G401.6 (cell line): ENCODE data around the gene HRH3.

ENCODE experiments used
- FAIRE-seq: peaks from 2 replicates; lab custom pipeline; 2012; peaks lifted over from hg19 to GRCh38; lab: Jason Lieb, UNC

The HRH3 gene

DNA sequence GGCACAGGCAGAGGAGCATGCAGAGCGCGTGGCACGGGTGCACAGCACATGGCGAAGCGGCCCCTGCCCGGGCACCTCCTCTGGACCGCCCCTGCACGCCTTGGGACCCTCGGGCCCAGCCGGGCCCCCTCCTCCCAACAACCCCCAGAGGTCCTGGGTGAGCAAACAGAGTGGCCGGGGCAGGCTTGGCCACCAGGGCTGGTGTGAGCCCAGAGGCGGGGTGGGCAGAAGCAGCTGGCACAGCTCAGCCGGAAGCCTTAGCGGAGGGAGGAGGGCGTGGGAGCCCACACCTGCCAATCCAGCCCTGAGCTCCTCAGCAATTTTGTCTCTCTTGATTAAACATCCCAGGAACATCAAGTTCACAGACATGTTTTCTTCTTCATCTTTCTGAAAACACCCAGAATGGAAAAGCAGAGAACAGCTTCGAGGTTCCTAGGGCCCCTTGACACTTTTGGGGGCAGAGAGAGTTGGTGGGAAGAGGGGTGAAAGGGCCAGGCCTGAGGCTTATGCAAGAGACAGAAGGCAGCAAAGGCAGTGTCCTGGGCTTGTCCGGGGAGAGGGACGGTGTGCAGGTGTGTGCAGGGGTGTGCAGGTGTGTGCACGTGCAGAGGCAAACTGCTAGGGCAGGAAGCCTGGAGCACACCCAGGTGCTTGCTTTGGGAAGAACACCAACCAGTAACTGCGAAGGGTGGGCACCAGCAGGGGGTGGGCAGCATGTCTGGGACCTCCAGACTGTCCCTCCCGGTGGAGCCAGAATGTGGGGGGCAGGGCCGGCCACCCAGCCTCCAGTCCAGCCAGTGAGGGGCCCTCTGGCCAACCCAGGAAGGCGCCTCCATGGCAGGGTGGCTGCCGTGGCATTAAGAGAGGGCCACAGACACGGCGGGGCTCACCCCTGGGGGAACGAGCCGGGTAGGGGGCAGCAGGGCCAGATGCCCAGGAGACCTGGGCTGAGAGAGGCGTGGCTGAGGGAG lies 4.8 kb downstream of the HRH3 start:
- FAIRE-seq: no peak

DNA sequence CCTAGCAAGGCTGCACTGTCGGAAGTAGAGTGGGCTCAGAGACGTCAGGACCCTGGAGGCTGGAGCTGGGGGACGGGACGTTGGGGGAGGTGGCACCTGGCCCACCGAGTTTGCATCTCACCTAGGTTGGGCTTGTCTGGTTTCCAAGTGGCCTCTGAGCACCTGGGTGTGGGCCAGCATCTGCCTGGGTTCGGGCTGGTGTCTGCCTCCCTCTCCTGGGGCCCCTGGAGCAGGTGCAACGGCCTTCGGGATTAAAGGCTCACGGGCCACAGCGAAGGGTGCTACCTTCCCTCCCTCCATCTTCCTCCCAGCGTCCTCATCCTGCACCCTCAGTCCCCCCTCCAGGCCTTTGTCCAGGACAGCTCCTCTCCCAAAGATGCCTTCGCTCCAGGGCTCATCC lies 6.0 kb downstream of the HRH3 start:
- FAIRE-seq: no peak

DNA sequence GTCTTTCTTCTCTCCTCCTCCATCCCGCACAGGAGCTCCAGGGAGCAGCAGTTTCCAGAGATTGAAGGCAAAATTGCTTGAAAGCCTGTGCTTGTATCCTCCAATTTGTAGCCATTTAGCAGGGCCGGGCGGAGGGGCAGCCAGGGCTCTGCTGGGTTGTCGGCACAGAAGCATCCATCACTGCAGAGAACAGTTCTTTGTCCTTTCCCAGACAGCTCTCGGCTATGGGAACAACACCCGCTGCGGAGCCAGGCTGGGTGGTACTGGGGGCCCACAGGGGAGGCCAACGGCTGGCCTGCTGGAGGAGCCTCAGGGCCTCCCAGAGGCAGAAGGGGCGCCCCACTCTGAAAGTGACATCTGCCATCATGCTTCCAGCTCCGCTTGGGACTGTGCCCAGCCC lies 7.8 kb downstream of the HRH3 start:
- no peak for FAIRE-seq

DNA sequence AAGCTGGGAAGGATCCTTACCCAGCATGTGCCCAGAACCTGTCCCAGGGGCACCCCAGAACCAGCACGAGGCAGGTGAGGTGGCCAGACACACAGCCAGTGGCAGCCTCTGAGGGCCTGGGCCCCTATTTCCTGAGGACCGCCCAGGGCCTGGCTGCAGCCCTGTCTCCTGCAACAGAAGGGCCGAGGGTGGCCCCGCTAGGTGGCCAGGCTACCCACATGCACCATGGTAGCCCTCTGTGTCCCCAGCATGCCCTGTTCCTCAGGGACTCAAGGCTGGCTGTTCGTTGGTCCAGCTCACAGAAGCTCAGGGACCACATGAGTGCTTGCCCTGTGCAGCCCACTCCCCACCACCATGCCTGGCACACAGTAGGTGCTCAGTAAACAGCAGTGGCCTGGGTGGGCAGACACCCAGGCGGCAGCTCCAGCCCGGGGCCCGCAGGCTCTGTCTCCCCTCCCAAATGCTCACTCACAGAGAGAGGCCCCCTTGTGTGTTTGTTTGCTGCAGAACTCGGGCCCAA lies 8.2 kb downstream of the HRH3 start:
- no peak for FAIRE-seq

DNA sequence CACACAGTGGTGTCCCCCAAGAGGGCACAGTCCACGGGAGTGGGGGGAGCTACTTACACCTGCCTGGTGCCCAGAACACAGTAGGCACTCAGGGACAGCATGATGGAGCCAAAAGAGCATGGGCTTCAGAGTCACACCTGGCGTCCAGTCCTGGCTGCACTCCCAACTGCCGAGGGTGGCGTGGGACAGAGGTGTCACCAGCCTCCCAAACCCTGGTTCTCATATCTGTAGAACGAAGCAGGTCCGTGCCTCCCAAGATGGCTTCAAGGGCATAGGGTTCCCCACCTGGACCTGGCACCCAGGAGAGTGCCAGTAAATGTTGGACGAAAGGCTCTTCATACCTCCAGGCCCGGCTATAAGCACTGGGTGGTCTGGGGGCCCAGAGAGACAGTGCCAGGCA lies 8.9 kb downstream of the HRH3 start:
- no peak for FAIRE-seq

DNA sequence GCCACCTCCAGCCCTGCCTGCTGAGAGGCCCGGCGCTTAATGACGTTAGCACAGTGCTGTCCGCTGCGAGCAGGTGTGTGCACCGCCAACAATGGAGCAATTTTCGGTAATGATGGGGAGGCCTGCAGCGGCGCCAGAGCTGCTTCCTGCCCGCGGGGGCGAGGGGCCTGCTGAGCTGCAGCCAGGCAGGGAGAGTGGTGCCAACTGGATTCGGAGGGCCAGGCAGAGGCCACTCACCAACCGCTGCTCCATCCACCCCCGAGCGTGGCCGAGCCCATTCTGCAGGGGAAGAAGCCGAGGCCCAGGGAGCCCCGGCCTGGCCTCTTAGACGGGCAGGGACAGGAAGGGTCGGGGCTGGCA lies 9.6 kb downstream of the HRH3 start:
- no peak for FAIRE-seq

DNA sequence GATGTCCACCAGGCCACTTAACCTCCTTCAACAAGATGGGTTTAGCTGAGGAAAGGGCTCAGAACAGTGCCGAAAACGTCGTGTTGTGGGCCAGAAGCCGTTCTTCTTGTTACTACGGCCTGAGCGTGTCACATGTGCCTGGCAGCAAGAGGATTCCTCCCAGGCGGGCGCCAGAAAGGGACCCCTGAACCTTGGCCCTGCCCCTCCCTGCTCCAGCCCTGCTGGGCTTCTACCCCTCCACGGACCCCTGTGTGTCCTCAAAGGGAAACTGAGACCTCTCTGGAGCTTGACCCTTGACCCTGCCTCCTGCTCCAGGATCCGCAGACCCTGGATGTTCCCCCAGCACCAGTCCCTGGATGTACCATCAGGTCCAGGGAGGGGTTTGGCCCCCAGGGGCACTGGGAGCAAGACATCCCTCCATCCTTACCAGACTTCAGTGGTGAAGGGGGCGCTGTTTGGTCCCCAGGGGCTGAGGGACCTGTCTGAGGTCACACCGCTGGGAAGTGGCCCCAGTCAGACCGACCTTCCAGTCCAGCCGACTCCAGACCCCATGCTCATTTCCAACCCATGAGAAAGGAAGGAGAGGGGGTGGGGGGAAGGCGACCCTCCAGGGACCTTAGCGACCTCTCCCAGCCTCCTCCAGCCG lies 10.1 kb downstream of the HRH3 start:
- no peak for FAIRE-seq

DNA sequence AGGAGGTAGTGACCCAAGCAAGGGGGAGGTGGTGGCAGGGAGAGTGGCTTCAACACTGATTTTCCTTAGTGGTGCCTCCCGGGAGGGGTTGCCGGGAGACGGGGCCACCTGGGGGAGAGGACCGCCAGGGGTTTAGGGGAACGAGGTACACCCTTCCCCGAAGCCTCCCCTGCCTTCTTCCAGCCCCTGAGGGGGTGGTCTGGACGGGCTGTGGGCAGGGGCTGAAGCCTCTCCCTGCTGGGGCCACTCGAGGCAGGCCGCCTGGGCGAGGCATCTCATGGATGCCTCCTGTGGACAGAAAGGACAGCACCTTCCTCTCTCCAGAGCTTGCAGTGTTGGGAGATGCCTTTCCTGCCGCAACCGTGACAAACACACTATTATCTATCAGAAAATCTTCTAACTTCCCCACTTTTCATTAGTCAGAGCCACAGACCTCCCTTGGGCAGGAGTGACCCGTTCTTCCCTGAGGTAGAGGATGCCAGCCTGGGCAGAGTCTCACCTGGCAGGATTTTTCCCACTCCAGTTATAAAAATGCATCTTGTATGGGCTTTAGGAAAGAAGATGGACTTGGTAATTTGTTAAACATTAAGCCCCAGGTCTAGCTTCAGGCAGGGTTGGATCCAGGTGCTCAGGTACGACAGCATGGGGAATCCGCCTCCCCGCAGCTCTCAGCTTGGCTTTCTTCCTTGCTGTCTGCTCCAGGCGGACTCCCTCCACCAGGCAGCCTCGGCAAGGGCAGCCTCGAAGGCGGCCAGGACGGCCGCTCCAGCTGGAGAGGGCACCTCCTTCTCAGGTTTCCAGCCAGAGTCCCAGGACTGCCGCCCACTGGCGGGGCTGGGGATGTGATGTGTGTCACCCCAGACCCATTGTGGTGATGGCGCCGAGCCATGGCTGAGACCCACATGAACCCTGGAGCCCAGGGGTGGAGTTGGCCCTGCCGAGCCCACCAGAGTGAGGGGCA lies 11.0 kb downstream of the HRH3 start:
- no peak for FAIRE-seq

DNA sequence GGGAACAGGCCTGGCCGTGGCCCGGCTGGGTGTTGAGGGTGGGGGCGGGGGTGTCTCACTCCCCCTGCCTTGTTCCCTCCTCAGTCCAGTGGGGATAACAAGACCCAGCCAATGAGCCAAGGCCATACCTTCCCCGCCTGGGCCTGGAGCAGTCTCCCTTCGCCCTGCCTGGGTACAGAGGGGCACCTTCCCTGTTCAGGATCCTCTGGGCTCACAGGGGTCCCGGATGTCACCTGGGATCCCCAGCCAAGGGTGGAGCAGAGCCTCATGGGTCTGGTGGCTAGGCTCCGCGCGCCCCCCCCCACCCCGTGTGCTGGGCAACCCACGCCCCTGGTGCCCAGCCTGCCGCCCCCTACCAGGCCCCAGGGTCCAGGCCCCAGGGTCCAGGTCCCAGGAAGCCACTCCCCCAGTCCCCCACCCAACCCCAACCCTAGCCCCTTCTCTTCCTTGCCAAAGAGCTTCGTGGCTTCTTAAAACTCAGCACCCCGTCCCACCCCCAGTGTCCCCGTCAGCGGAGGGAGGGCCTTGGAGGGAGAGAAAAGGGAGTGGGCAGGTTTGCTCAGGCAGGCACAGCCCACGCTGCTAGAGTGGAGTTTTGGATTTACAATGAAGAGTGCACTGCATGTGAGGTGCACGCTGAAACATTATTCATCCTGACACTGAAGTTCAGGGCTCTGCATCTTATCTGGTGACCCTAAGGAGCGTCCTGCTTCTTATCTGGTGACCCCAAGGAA lies 11.8 kb downstream of the HRH3 start:
- no peak for FAIRE-seq

DNA sequence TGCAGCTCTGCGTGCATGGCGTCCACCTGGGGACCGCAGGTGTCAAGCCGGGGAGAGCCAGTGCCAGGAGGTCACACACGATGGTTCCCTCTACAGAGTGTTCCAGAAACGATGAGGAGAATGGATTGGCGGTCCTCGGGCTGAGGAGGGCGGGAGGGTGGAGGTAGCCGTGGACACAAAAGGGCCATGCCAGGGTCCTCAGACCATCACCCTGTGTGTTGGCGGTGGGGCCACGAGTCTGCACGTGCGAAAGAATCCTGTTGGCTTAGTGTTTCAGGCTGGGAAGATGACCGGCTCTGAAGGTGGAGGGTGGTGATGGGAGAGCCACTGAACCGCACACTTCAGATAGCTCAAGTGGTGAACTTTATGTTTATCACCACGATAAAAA lies 13.7 kb downstream of the HRH3 start:
- FAIRE-seq: no peak

DNA sequence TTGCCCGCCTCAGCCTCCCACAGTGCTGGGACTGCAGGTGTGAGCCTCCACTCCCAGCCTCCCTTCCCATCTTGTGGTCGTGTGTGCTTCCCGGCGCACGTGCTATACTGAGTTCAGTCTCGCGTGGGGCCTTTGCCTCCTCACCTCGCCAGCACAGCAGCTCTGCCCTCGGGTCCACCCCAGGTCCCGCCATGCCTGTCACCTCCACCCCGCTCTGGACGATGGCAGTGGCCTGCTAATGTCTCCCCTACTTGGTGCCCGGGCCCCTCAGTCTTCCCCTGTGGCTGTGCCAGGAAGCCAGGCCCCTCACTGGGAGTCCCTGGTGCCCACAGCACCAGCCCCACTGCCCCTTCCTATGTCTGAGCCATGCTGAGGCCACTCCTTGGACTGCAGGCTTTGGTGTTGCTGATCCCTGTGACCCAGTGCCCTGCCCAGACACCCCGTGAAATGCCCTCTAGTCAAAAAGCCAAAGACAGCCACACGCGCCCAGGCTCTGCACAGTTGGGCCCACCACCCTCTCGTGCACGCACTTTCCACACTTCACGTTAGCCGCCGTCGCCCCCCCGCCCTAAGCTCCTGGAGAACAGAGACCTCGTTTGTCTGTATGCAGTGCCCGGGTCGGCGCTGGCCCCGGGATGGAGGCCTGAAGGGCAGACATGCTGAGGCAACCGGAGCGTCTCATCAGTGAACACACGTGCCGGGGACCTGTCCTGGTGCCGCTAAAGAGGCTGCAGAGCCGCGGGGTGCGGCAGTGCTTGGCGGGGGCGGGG lies 14.3 kb downstream of the HRH3 start:
- no peak for FAIRE-seq

DNA sequence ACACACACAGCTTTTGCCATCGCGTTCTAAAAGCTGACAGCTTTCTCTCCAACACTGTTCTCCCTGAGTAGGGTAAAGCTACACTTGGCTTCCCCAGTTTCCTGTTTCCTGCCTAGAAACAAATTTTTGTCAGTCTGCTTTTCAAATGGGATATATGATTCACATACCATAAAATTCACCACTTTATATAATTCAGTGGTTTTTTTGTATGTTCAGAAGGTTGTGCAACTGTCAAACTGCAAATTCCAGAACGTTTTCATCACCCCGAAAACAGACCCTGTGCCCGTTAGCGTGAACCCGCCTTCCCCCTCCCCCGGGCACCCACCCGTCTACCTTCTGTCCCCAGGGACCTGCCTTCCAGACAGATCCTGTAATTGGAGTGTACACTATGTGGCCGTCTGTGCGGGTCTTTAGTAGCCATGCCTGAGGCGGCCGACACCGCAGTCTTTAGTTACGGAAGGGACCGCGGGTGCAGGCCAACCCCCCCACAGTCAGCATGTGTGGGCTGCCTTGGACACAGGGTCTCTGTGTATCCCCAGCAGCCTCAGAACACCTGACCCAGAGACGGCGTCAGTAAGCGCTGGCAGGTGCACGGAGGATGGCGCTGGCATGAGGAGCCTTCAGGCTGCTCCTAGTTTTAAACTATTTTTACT lies 16.6 kb downstream of the HRH3 start:
- no peak for FAIRE-seq

DNA sequence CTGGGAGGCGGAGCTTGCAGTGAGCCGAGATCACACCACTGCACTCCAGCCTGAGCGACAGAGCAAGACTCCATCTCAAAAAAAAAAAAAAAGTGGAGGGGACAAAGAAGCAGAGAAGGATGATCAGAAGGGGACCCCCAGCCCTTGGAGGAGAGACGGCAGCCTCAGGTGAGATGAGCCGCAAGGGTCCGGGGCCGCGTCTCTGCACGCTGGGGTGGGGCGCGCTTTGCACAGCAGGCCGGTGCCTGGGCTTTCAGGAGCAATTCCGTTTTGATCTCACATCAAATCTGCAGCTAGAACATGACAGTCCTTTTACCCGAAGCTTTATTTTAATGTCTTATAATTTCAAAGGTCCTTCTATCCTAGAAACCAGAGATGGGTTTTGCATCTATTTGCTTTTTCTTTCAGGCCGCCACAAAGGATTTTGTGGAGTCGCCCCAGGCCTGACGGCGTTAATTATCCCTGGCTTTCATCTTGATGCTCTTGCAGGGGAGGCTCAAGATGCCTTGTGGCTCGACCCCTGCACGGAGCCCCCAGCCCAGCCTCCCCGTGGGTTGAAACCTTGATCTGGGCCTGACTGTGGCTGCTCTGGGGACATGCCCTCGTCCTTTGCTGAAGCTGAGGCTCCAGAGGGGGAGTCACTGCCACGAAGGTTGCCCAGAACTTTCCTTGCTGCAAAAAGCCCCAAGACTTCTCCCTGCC lies 17.3 kb downstream of the HRH3 start:
- no peak for FAIRE-seq

DNA sequence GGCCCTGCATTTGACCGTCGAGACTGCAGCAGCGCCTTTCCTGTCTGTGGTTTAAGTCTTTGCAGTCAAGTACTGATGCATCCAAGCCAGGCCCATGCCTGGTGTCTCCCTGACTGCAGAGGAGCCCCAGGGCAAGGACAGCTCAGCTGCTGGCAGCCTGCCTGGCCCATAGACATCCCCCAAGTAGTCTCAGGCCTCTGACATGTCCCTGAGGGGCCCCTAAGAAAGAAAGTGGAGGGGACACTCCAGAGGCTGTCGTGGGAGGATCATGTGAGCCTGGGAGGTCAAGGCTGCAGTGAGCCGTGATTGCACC lies 18.0 kb downstream of the HRH3 start:
- FAIRE-seq: no peak

DNA sequence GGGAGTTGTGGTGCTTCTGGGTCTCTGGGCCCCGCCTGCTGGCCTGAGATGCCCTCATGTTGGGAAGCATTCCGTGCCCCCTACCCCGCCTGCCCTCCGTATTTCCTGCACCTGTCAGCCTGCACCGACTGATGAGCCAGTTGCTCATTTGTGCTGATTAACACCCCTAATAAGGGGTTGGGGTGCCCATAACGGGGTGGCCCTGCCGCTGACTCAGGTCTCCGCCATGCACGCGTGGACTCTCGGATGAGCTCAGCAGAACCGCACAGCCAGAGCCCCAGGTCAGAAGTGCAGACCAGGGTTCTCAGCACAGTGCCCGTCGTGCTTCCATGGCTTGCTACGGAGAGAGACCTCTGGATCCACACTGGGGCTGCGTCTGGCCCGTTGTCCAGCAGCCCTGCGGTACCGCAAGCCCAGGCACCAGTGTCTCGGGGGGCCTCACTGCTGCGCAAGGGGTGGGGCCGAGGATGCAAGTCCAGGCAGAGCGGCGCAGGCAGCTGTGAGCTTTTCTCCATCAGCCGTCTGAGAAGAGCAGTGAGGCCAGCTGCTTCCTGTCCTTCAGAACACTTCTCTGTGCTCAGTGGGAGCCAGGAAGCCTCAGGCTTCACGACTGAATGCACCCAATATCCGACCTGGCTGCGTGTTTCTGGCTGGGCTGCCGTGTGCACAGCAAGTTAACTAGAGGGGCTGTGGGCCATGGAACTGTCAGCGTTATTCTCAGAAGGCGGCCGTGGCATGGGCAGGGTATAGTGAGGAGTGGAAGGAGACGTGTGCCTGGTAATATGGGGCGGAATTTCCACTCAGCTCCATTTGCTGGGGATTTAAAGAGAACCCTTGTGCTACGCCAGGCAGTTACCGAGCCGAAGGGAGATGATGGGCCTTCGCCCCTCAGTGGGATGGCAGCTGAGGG lies 18.6 kb downstream of the HRH3 start:
- FAIRE-seq: no peak

DNA sequence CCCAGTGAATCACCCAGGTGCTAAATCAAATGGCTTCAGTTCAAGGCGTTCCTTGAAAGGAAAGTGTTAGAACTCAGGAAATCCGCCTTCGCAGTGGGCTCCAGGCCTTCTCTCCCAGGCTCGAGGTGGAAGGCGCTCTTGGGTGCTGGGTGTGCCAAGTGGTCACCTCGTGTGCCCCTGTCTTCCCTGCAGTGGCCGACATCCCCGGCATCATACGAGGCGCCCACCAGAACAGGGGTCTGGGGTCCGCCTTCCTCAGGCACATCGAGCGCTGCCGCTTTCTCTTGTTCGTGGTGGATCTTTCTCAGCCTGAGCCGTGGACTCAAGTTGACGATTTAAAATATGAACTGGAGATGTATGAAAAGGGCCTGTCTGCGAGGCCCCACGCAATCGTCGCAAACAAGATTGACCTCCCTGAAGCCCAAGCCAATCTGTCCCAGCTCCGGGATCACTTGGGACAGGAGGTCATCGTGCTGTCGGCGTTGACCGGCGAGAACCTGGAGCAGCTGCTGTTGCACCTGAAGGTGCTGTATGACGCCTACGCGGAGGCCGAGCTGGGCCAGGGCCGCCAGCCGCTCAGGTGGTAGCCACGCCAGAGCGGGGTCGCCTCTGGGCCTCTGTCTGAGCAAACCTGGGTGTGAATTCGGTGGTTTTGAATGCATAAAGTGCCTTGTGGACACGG lies 19.4 kb downstream of the HRH3 start:
- no peak for FAIRE-seq

DNA sequence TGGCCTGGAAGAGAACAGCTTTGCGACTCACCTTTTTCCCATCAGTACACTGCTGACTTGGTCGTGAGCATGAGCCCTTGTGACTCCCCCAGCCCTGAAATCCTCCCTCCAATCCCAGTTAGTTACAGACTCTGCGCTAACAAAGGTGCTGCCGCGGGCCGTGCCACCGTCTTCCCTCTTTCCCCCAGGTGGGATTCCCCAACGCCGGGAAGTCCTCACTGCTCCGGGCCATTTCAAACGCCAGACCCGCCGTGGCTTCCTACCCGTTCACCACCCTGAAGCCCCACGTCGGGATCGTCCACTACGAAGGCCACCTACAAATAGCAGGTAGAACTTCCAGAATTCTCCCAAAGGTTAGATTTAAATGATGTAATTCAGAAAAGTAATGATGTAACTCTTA lies 21.1 kb downstream of the HRH3 start:
- no peak for FAIRE-seq

DNA sequence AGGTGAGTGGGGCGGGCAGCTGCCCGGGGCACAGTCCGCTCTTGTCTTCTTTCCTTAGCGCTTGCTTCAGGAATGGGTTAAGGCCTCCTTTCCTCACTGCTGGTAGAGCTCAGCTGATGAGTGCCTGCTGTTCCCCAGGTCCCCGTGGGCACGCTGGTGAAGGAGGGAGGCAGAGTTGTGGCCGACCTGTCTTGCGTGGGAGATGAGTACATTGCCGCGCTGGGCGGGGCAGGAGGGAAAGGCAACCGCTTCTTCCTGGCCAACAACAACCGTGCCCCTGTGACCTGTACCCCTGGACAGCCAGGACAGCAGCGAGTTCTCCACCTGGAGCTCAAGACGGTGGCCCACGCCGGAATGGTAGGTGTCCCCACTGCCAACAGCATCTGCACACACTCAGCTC lies 21.6 kb downstream of the HRH3 start:
- no peak for FAIRE-seq
